ENCODE results near the gene WIPF1.

The WIPF1 gene

DNA sequence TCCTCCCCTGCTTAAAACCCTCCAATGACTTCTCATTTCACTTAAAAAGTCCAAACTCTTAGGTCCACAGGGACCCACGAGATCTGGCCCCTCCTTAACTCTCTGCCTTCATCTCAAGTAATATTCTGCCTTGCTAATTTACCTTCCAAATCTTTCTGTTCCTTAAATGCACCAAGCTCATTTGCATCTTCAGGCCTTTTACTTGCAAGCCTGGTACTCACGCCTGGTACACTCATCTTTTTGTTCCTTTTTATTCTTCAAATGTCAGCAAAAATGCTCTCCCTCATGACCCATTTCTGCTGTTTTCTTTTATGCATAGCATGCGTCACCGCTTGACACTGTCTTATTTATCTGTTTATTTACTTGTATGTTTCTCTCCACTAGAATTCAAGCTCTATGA is 2.7 kb upstream of the WIPF1 start:
- no peak overlapping the region for H3K27ac ChIP-seq (ENCODE audit: extremely low read depth, low read depth, low read length)
- no peaks in the 10 kb centered on the region for H3K36me3 ChIP-seq (ENCODE audit: control insufficient read depth in 2 of 2, insufficient read depth in 1 of 2, low read length in 2 of 2)
- TF ChIP-seq ZNF132 (tag by site-specific recombination; IDR thresholded peaks at IDR 0.05; ENCODE audit: borderline replicate concordance) (no peak), ZSCAN4 (tag by site-specific recombination; IDR thresholded peaks at IDR 0.05) (no peak), ZNF837 (tag by site-specific recombination; IDR thresholded peaks at IDR 0.05) (no peak), ZNF768 (tag by site-specific recombination; IDR thresholded peaks at IDR 0.05) (no peak), BCL11B (tag by site-specific recombination; IDR thresholded peaks at IDR 0.05; ENCODE audit: low read depth) (no peak), ZFHX2 (tag by site-specific recombination; conservative IDR thresholded peaks at IDR 0.05) (no peak), PRDM2 (tag by site-specific recombination; IDR thresholded peaks at IDR 0.05; ENCODE audit: borderline replicate concordance) (no peak), TCF7L2 (IDR thresholded peaks at IDR 0.05; ENCODE audit: borderline replicate concordance, low read depth, low read length) (no peak), ZNF585B (tag by site-specific recombination; IDR thresholded peaks at IDR 0.05) (no peak), ZBTB1 (tag by site-specific recombination; IDR thresholded peaks at IDR 0.05) (no peak), ZNF677 (tag by site-specific recombination; IDR thresholded peaks at IDR 0.05) (no peak), ZNF354C (tag by site-specific recombination; IDR thresholded peaks at IDR 0.05; ENCODE audit: borderline replicate concordance, low read depth) (no peak), ZNF184 (tag by site-specific recombination; IDR thresholded peaks at IDR 0.05) (no peak), ZNF214 (tag by site-specific recombination; IDR thresholded peaks at IDR 0.05; ENCODE audit: borderline replicate concordance) (no peak), ZNF521 (tag by site-specific recombination; IDR thresholded peaks at IDR 0.05) (no peak), ZNF558 (tag by site-specific recombination; IDR thresholded peaks at IDR 0.05) (no peak), ZSCAN23 (tag by site-specific recombination; IDR thresholded peaks at IDR 0.05) (no peak), ZNF747 (tag by site-specific recombination; IDR thresholded peaks at IDR 0.05) (no peak), ZNF248 (tag by site-specific recombination; IDR thresholded peaks at IDR 0.05) (no peak)
- TF ChIP-seq, protein P1, sequence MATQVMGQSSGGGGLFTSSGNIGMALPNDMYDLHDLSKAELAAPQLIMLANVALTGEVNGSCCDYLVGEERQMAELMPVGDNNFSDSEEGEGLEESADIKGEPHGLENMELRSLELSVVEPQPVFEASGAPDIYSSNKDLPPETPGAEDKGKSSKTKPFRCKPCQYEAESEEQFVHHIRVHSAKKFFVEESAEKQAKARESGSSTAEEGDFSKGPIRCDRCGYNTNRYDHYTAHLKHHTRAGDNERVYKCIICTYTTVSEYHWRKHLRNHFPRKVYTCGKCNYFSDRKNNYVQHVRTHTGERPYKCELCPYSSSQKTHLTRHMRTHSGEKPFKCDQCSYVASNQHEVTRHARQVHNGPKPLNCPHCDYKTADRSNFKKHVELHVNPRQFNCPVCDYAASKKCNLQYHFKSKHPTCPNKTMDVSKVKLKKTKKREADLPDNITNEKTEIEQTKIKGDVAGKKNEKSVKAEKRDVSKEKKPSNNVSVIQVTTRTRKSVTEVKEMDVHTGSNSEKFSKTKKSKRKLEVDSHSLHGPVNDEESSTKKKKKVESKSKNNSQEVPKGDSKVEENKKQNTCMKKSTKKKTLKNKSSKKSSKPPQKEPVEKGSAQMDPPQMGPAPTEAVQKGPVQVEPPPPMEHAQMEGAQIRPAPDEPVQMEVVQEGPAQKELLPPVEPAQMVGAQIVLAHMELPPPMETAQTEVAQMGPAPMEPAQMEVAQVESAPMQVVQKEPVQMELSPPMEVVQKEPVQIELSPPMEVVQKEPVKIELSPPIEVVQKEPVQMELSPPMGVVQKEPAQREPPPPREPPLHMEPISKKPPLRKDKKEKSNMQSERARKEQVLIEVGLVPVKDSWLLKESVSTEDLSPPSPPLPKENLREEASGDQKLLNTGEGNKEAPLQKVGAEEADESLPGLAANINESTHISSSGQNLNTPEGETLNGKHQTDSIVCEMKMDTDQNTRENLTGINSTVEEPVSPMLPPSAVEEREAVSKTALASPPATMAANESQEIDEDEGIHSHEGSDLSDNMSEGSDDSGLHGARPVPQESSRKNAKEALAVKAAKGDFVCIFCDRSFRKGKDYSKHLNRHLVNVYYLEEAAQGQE (tag by site-specific recombination; IDR thresholded peaks at IDR 0.05), result no peak
- ChIA-PET POLR2A (no interaction called here), CTCF (interaction anchor here (1.3 kb wide), 1 partner anchor 23 kb away, joined by 4 read pairs; no protein-coding TSS in a partner anchor)
- H3K4me3 ChIP-seq (ENCODE audit: low read depth, low read length), result no peak overlapping the region
- H3K4me1 ChIP-seq (ENCODE audit: control insufficient read depth, insufficient read depth, low read length), result no peaks in the 10 kb centered on the region
- H3K9me3 ChIP-seq (ENCODE audit: control insufficient read depth, insufficient read depth, low read depth, low read length), result no peaks in the 10 kb centered on the region
